Measurements from ENCODE around the gene LHX4.

DNA sequence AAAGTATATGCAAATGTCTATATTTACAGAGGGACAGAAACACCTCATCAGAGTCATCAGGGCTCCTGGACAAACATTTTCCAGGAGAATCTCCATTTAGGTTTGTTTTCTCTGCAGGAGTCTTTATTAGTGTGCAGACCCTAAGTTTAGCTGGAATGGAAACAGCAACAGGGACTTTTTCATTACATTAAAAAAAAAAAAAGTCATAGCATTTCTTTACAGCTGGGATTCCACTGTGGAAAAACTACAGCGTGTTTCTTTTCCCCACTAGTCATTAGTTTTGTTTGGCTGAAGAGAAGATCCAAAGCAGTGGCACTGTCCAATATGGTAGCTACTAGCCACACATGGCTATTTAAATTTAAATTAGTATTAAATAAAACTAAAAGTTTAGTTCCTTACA is 49.6 kb downstream of the LHX4 start:
- TF ChIP-seq, protein P1, sequence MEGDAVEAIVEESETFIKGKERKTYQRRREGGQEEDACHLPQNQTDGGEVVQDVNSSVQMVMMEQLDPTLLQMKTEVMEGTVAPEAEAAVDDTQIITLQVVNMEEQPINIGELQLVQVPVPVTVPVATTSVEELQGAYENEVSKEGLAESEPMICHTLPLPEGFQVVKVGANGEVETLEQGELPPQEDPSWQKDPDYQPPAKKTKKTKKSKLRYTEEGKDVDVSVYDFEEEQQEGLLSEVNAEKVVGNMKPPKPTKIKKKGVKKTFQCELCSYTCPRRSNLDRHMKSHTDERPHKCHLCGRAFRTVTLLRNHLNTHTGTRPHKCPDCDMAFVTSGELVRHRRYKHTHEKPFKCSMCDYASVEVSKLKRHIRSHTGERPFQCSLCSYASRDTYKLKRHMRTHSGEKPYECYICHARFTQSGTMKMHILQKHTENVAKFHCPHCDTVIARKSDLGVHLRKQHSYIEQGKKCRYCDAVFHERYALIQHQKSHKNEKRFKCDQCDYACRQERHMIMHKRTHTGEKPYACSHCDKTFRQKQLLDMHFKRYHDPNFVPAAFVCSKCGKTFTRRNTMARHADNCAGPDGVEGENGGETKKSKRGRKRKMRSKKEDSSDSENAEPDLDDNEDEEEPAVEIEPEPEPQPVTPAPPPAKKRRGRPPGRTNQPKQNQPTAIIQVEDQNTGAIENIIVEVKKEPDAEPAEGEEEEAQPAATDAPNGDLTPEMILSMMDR (IDR thresholded peaks at IDR 0.05), result no peak
- no peak for TF ChIP-seq POLR2AphosphoS5 (IDR thresholded peaks at IDR 0.05)
- TF ChIP-seq POLR2A (IDR thresholded peaks at IDR 0.05), result no peak

Data from breast epithelium (tissue), 3 donors.